HG03571 (cell line): ENCODE measurements around the gene SCFD2.

ENCODE experiments used
- ATAC-seq: cut with Tn5 transposase; IDR thresholded peaks from one replicate; pipeline ENCODE4 v1.9.1; 2021; ENCODE audit not compliant: unreplicated experiment

Gene SCFD2

GRCh38 chr4:52942936-52943335, 422.9 kb downstream of the SCFD2 start:
- ATAC-seq: no peak

GRCh38 chr4:52941450-52941849, 424.4 kb downstream of the SCFD2 start:
- no peak for ATAC-seq

GRCh38 chr4:52939739-52940138, 426.1 kb downstream of the SCFD2 start:
- ATAC-seq: no peak

- no peak for ATAC-seq
Observed at GRCh38 chr4:52939325-52939724, 426.5 kb downstream of the SCFD2 start.

GRCh38 chr4:52937829-52938228, 428.0 kb downstream of the SCFD2 start:
- no peak for ATAC-seq

GRCh38 chr4:52936729-52937128, 429.1 kb downstream of the SCFD2 start:
- ATAC-seq: no peak

GRCh38 chr4:52935317-52935716, 430.5 kb downstream of the SCFD2 start:
- no peak for ATAC-seq

- ATAC-seq: no peak
Observed at GRCh38 chr4:52933738-52934137, 432.1 kb downstream of the SCFD2 start.

GRCh38 chr4:52932591-52933470, 433.0 kb downstream of the SCFD2 start:
- ATAC-seq: no peak

GRCh38 chr4:52931243-52931642, 434.6 kb downstream of the SCFD2 start:
- no peak for ATAC-seq

GRCh38 chr4:52926196-52926974, 439.5 kb downstream of the SCFD2 start:
- ATAC-seq: no peak

- ATAC-seq: no peak
Observed at GRCh38 chr4:52925531-52925968, 440.3 kb downstream of the SCFD2 start.

GRCh38 chr4:52919461-52919860, 446.4 kb downstream of the SCFD2 start:
- no peak for ATAC-seq

- ATAC-seq: no peak
Observed at GRCh38 chr4:52917817-52918216, 448.0 kb downstream of the SCFD2 start.

- no peak for ATAC-seq
Observed at GRCh38 chr4:52915730-52916300, 450.0 kb downstream of the SCFD2 start.

GRCh38 chr4:52915191-52915590, 450.7 kb downstream of the SCFD2 start:
- ATAC-seq: no peak

GRCh38 chr4:52914051-52914605, 451.7 kb downstream of the SCFD2 start:
- ATAC-seq: no peak

- ATAC-seq: no peak
Observed at GRCh38 chr4:52912608-52913007, 453.3 kb downstream of the SCFD2 start.

GRCh38 chr4:52911684-52912294, 454.1 kb downstream of the SCFD2 start:
- peak; percentile 64 for ATAC-seq

GRCh38 chr4:52910115-52910514, 455.7 kb downstream of the SCFD2 start:
- no peak for ATAC-seq

GRCh38 chr4:52907510-52907909, 458.4 kb downstream of the SCFD2 start:
- ATAC-seq: no peak
